Suprapubic skin (tissue), 4 donors: ENCODE results near the gene RAB31. TPM values are rescaled to one million over a fixed set of nuclear protein-coding genes. Genes with fewer than 3 reads are reported as not detected.

Experiments used
- DNase-seq, 2 donors: peaks; one replicate each; pipeline ENCODE4 v3.0.0-alpha.2; 2019; ENCODE audit warnings: low spot score in 2 of 2
- H3K27ac ChIP-seq: fragments of 200-600 bp; sonication (generic); one replicate; pipeline ENCODE4 v1.5.1; 2019
- H3K27me3 ChIP-seq: fragments of 200-600 bp; sonication (generic); one replicate; pipeline ENCODE4 v1.5.1; 2019
- H3K36me3 ChIP-seq: fragments of 200-600 bp; sonication (generic); one replicate; pipeline ENCODE4 v1.5.1; 2019
- H3K4me1 ChIP-seq: fragments of 200-600 bp; sonication (generic); one replicate; pipeline ENCODE4 v1.5.1; 2019
- H3K4me3 ChIP-seq: fragments of 200-600 bp; sonication (generic); one replicate; pipeline ENCODE4 v1.5.1; 2019; ENCODE audit warnings: mild to moderate bottlenecking
- H3K9me3 ChIP-seq: fragments of 200-600 bp; sonication (generic); one replicate; pipeline ENCODE4 v1.5.1; 2019
- EP300 ChIP-seq: sonication (generic); formaldehyde crosslinking; IDR thresholded peaks from one replicate; pipeline ENCODE4 v1.6.1; 2017; ENCODE audit warnings: antibody characterized with exemption
- POLR2A ChIP-seq, 2 donors: fragments of 450-650 bp; IDR thresholded peaks; one replicate each; pipeline ENCODE4 v1.6.1; 2017; ENCODE audit warnings: antibody characterized with exemption in 2 of 2, mild to moderate bottlenecking in 2 of 2, moderate library complexity in 2 of 2
- POLR2AphosphoS5 ChIP-seq, 3 donors: sonication (generic); formaldehyde crosslinking; IDR thresholded peaks; one replicate each; pipeline ENCODE4 v1.6.1; 2017; ENCODE audit warnings: antibody characterized with exemption in 3 of 3
- WGBS: methylation state at CpG from one replicate; pipeline ENCODE4 v1.1.5; 2018; 5-methylcytosine and 5-hydroxymethylcytosine counted together
- total RNA-seq, 4 donors: library from RNA; depleted of rRNA; stranded (reverse); fragments of >200 nt; gene quantifications; one replicate each; pipeline ENCODE4 v1.1.0, GENCODE V29; 2016
- TF ChIP-seq, protein P1 (sequence below), 2 donors: fragments of 200-600 bp in 1 of 2; fragments of 450-650 bp in 1 of 2; sonication (generic) in 1 of 2; IDR thresholded peaks; one replicate each; pipeline ENCODE4 v1.5.1; 2016 to 2019; ENCODE audit warnings: antibody characterized with exemption in 2 of 2, mild to moderate bottlenecking in 1 of 2, moderate library complexity in 1 of 2

RAB31 gene
- total RNA-seq, 4 donors from 2014 or later, result 5.8 to 15.2 (median 11.4) TPM

DNA sequence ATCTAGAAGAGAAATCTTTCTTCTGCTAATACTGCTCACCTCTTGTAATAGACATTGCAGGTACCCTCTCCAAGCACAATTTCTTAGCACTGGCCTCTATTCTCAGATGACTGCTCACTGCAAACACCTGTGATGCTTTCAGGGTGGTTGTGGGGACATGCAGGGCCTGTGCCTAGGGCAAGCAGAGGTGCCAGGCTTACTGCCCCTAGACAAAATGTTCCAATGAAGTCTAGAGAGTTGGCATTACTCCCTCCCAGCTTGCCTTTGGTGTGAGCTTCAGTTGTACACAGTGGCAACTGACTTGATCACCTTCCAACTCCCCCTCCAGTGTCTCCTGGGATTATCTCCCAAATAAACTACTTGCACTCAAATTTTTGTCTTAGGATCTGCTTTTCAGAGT lies 164.7 kb downstream of the RAB31 start:
- Histone ChIP-seq H3K36me3 (no peaks in the 10 kb centered on the region), H3K27me3 (no peaks in the 10 kb centered on the region), H3K4me3 (no peak overlapping the region), H3K9me3 (no peaks in the 10 kb centered on the region), H3K4me1 (peaks cover 14% of the 10 kb centered on the region), H3K27ac (no peak overlapping the region)
- TF ChIP-seq POLR2A (IDR thresholded peaks at IDR 0.05), result no peak
- no peak for TF ChIP-seq POLR2AphosphoS5 (IDR thresholded peaks at IDR 0.05)
- TF ChIP-seq, protein P1, sequence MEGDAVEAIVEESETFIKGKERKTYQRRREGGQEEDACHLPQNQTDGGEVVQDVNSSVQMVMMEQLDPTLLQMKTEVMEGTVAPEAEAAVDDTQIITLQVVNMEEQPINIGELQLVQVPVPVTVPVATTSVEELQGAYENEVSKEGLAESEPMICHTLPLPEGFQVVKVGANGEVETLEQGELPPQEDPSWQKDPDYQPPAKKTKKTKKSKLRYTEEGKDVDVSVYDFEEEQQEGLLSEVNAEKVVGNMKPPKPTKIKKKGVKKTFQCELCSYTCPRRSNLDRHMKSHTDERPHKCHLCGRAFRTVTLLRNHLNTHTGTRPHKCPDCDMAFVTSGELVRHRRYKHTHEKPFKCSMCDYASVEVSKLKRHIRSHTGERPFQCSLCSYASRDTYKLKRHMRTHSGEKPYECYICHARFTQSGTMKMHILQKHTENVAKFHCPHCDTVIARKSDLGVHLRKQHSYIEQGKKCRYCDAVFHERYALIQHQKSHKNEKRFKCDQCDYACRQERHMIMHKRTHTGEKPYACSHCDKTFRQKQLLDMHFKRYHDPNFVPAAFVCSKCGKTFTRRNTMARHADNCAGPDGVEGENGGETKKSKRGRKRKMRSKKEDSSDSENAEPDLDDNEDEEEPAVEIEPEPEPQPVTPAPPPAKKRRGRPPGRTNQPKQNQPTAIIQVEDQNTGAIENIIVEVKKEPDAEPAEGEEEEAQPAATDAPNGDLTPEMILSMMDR (IDR thresholded peaks at IDR 0.05), result no peak
- TF ChIP-seq EP300, result no peak
- no peak for DNase-seq

DNA sequence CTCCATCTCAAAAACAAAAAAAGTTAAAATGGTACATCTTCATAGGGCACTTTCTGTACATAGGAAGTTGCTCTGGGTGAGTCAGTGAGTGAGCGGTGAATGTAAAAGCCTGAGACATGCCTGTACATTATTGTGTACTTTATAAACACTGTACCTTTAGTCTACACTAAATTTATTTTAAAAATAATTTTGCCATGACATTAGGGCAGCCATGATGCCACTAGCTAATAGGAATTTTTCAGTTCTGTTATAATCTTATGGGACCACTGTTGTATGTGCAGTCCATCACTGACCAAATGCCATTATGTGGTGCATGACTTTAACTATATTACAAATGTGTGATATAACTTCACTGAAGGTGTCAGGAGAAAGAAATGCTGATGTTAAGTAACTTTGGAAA lies 166.6 kb downstream of the RAB31 start:
- Histone ChIP-seq H3K4me1 (peaks cover 7% of the 10 kb centered on the region), H3K4me3 (no peak overlapping the region), H3K27ac (no peak overlapping the region), H3K36me3 (no peaks in the 10 kb centered on the region), H3K9me3 (no peaks in the 10 kb centered on the region), H3K27me3 (no peaks in the 10 kb centered on the region)
- TF ChIP-seq POLR2A (IDR thresholded peaks at IDR 0.05) (no peak), POLR2AphosphoS5 (IDR thresholded peaks at IDR 0.05) (no peak), EP300 (no peak)
- TF ChIP-seq, protein P1 (IDR thresholded peaks at IDR 0.05), result no peak
- no peak for DNase-seq
- 94% methylated on average over 1 of the region's 1 CpG for WGBS

DNA sequence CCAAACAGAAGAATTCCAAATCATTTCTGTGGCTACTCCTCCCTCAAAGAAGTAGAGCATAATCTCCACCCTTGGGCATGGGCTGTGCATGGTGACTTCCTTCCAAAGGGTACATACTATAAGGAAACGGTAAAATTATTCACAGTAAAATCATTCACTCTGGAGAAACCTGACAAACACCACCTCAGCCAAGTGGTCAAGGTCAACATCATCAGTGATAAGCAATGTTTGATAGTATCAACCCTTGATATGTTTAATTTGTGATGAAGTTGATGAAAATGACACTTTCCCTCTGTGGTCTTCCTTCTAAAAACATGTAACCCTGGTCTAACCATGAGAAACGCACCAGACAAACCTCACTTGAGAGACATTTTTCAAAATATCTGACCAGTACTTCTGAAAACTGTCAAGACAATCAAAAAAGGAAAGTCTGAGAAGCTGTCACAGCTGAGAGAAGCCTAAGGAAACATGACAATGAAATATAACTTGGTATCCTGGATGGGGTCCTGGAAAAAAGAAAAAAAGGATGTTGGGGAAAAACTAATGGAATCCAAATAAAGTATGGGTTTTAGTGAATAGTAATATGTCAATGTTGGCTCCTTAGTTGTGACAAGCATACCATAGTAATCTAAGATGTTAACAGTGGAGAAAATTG lies 168.2 kb downstream of the RAB31 start:
- no peaks in the 10 kb centered on the region for H3K36me3 ChIP-seq
- H3K27me3 ChIP-seq, result no peaks in the 10 kb centered on the region
- peak overlapping the region; percentile 2 for H3K4me3 ChIP-seq
- DNase-seq, result no peak
- no peaks in the 10 kb centered on the region for H3K4me1 ChIP-seq
- no peak for TF ChIP-seq POLR2AphosphoS5 (IDR thresholded peaks at IDR 0.05)
- TF ChIP-seq, protein P1 (IDR thresholded peaks at IDR 0.05), result no peak
- TF ChIP-seq EP300, result no peak
- no peak for TF ChIP-seq POLR2A (IDR thresholded peaks at IDR 0.05)
- WGBS, result 92% methylated on average over 2 of the region's 2 CpGs
- H3K9me3 ChIP-seq, result no peaks in the 10 kb centered on the region
- H3K27ac ChIP-seq, result peak overlapping the region; percentile 26

DNA sequence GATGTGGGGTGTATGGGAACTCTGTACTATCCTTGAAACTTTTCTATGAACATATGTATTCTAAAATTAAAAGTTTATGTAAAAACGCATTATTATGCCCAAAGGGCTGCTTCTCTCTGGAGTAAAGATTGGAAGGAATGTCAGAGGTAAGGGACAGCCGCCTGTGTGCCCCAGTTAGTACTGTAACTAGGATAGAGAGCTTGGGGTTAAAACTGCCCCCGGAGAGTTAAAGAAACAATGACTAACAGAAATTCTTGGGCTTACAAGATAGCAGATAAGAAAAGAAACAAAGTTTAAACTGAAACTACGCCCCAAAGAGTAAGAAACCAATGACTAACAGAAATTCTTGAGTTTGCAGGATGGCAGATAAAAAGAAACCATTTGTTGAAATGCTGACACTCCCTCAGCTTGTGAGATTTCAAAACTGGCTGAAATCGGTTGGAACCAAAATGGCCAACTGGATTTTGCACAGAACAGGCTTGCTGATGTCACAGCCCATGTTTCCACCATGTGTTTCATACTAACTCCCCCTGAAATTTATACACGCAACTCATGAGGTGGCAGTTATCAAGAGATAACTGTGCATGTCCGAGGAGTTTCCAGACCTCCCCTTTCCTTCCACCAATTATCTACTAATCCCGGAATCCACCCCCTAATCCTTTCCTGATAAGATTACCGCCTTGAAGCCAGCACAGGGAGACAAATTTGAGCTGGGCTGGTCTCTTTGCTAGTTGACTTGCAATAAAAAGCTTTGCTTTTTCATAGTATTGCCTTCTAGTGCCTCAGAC lies 169.0 kb downstream of the RAB31 start:
- H3K27ac ChIP-seq, result peak overlapping the region; percentile 51
- no peaks in the 10 kb centered on the region for H3K9me3 ChIP-seq
- H3K27me3 ChIP-seq, result no peaks in the 10 kb centered on the region
- peak overlapping the region; percentile 2 for H3K4me3 ChIP-seq
- H3K4me1 ChIP-seq, result no peaks in the 10 kb centered on the region
- H3K36me3 ChIP-seq, result no peaks in the 10 kb centered on the region
- TF ChIP-seq EP300 (no peak), POLR2AphosphoS5 (IDR thresholded peaks at IDR 0.05) (peak in 1 of 3 donors; percentile 14)
- DNase-seq, result no peak
- WGBS, result 23% methylated on average over 9 of the region's 9 CpGs

DNA sequence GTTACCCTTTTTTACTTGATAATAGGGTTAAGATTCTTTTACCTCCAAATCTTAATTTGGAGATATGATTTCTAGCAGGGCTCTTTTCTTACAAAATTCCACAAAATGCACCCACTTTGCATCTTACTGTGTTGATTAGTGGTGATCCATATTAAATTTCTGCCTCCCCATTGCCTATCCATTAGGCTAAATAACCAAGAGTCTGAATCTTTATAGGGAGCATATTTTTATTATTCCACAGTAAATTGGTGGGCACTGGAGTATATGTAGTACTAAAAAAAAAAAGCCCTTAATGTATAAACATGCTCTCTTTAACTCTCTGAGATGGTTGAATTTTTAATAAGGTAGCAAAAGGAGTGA lies 169.5 kb downstream of the RAB31 start:
- Histone ChIP-seq H3K27me3 (no peaks in the 10 kb centered on the region), H3K27ac (peak overlapping the region; percentile 51), H3K4me1 (no peaks in the 10 kb centered on the region), H3K9me3 (no peaks in the 10 kb centered on the region), H3K4me3 (peak overlapping the region; percentile 2), H3K36me3 (no peaks in the 10 kb centered on the region)
- DNase-seq, result no peak
- TF ChIP-seq POLR2AphosphoS5 (IDR thresholded peaks at IDR 0.05) (no peak), EP300 (no peak), POLR2A (IDR thresholded peaks at IDR 0.05) (no peak)
- TF ChIP-seq, protein P1 (IDR thresholded peaks at IDR 0.05), result no peak
